NCI-H1048 (cell line): ENCODE results near the gene CD80.

Experiments used
- DNase-seq: peaks from one replicate; lab custom pipeline; 2025; lab: John Stamatoyannopoulos, UW

The CD80 gene

DNA sequence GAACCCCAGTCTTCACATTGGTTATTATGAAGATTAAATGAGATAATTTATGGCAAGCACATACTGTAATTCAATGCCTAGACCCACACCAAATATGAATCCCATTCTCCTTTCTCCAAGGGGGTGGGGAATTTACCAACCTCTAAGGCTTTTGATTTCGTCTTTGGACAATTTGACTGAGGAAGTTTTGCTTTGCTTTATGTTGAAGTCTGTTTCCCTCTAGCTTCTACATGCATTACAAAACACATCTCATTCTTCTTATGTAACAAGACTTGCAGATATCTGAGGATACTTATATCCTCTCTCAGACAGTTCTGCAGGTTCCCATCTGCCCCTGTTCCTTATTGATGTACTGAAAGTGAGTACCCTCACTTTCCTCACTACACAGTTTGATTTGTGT is 12.2 kb downstream of the CD80 start:
- no peak for DNase-seq

- no peak for DNase-seq
Observed at GRCh38 chr3:119543147-119543546, 16.3 kb downstream of the CD80 start.

DNA sequence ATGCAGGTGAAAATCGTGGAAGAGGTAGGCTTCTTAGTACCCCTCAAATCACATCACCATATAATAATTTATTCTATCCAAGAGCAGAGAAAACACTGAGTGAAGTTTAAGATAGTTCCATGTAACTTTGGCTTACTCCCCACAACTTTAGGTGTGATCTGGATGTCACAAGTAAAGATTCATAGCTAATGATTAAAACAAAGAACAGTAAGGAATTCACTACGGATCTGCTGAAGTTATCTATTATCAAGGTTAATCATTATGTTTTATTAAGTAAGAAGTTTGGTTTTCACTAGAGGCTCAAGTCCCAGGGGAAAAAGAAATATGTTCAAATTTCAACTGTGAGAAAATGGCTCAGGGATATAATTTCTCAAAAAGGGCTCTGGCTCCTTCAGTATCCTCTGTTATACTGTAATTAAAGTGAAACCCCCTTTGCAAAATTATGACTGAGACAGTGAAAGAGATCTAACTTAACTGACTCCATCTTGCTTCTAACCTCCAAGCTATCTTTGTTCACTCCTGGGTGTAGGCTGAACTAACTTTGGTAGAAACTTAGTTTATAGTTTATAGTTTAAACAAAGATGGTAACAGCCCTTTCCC is 17.1 kb downstream of the CD80 start:
- no peak for DNase-seq

DNA sequence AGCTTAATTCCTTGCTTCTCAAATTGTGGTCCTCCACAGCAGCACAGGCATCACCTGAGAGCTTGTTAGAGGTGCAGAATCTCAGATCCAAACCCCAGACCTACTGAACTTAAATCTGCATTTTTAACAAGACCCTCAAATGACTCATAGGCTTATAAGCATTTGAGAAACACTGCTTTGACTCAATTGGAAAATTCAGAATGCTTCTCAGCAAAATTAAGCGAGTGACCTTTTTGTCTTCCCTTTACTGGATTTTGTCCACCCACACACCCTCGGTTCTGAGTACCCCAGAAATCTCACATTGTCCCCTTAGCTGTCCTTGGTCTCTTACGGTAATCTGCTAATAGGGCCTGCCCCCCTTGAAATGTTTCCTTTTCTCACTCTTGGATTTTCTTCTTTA is 17.9 kb downstream of the CD80 start:
- no peak for DNase-seq

GRCh38 chr3:119538772-119539171 is 20.6 kb downstream of the CD80 start:
- DNase-seq: no peak

DNA sequence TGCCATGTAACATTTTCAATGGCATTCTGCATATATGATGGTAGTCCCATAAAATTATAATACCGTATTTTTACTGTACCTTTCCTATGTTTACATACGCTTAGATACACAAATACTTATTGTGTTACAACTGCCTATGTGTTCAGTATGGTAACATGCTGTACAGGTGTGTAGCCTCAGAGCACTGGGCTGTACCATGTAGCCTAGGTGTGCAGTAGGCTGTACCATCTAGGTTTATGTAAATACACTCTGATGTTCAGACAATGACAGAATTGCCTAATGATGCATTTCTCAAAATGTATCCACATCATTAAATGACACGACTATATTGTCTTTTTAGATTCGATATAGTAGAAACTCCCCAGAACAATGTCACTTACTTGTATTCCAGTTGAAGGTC is 22.7 kb downstream of the CD80 start:
- DNase-seq: no peak

GRCh38 chr3:119534296-119534695 is 25.1 kb downstream of the CD80 start:
- DNase-seq: no peak

GRCh38 chr3:119531151-119531550 is 28.3 kb downstream of the CD80 start:
- no peak for DNase-seq

- DNase-seq: no peak
Observed at GRCh38 chr3:119530456-119530855, 29.0 kb downstream of the CD80 start.

DNA sequence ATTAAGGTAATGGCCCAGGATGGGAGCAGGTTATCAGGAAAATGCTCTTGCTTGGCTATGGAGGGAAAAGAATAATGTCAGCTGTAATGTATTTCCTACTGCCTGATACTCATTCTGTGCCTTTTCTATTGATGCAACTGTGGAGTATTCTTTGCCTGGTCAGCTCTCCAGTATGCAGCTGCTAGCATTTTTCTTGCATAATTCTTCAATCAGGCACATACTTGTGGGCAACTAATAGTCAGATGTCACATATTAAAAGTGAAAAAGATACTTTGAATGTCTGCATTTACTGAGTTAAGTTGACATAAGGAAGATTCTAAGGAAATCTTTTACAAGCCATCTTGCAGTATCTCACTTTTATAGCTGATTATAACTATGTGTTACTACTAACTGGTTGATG is 29.5 kb downstream of the CD80 start:
- no peak for DNase-seq

DNA sequence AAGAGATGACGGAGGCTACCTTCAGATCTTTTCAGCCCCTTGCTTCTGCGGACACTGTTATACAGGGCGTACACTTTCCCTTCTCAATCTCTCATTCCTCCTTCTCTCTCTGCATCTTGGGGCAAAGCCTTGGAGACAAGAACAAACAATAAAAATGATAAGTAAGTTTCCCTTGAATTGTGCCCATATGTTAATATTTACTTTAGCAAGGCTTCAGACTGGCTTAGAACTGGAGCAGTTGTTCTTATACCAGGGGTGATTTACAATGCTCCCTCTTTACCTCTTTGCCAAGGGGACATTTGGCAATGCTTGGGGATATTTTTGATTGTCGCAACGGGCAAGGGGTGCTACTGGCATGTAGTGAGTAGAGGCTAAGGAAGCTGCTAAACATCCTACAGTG is 31.7 kb downstream of the CD80 start:
- DNase-seq: no peak

- no peak for DNase-seq
Observed at GRCh38 chr3:119524931-119525662, 34.3 kb downstream of the CD80 start.

GRCh38 chr3:119518026-119518425 is 41.4 kb downstream of the CD80 start:
- DNase-seq: no peak

DNA sequence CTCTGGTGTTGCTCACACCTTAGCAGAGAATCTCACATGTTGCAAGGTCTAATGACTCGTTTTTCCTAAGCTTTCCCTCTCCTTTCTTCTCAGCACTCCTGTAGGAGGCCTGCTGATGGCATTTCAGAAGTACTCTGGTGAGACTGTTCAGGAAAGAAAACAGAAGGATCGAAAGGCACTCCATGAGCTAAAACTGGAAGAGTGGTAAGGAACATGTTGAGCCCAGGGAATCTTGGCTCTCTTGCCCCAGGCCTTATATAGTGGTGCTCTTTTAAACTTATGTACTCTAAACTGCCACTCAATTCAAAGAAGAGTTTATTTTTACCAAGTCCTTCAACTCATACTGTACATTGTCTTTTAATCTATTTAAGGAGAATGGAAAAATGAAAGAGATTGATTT is 42.3 kb downstream of the CD80 start:
- DNase-seq: no peak

GRCh38 chr3:119514637-119515036 is 44.8 kb downstream of the CD80 start:
- DNase-seq: no peak

DNA sequence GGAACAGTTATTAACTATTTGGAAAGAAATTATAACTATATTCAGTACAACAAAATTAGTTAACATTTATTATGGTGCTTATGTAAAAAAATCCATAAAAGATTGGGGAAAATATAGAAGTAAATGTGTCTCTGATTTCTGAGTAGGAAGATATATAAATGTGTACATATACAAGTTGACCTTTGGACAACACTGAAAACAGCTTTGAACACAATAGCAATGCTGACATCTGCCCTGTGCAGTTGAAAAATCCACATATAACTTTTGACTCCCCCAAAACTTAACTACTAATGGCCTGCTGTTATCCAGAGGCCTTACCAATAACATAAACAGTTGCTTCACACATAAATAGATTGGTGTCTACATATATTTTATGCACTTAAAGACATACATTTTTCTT is 48.7 kb downstream of the CD80 start:
- no peak for DNase-seq

DNA sequence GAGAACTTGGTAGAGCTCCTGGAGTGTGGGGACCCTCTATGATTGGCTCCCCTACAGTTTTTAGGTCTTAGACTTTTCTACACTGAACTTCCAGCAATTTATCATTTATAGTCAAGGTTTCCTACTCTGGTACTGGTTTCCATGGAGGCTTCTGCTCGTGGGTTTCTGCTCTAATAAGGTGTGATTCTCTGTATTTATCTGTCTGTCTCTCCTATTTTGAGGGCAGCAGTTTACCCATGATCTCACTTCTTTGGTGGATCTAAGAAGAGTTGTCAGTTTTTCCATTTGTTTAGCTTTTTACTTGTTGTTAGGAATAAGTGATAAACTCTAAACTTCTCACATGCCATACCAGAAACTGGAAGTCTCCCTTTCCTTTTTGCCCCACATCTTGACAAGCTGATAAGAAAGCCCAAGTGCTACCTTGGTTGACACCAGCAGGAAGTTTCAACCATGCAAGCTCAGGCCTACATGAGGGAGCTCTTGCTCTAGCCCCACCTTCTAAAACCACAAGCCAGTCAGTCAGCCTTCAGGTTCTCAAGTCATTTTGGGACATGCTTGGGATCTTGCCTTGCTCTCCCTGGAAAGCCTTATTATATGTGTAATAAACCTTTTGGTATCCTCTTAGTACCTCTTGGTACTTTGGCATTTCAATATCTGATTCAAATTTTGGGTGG is 51.1 kb downstream of the CD80 start:
- DNase-seq: no peak

DNA sequence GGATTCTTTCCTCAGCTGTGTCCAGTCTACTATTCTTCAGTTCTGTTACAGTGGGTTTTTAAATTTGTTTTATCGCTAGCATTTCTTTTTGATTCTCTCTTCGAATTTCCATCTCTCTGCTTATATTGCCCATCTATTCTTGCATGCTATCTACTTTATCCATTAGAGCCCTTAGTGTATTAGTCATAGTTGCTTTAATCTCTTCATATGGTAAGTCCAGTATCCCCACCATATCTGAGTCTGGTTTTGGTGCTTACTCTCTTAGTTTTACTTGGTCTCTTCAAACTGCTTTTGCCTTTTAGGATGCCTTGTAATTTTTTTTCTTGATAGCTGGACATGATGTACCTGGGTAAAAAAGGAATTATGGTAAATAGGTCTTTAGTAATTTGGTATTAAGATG is 52.0 kb downstream of the CD80 start:
- DNase-seq: no peak

- DNase-seq: no peak
Observed at GRCh38 chr3:119506631-119507030, 52.8 kb downstream of the CD80 start.

GRCh38 chr3:119500901-119501300 is 58.5 kb downstream of the CD80 start:
- no peak for DNase-seq

- DNase-seq: no peak
Observed at GRCh38 chr3:119500265-119500664, 59.1 kb downstream of the CD80 start.

DNA sequence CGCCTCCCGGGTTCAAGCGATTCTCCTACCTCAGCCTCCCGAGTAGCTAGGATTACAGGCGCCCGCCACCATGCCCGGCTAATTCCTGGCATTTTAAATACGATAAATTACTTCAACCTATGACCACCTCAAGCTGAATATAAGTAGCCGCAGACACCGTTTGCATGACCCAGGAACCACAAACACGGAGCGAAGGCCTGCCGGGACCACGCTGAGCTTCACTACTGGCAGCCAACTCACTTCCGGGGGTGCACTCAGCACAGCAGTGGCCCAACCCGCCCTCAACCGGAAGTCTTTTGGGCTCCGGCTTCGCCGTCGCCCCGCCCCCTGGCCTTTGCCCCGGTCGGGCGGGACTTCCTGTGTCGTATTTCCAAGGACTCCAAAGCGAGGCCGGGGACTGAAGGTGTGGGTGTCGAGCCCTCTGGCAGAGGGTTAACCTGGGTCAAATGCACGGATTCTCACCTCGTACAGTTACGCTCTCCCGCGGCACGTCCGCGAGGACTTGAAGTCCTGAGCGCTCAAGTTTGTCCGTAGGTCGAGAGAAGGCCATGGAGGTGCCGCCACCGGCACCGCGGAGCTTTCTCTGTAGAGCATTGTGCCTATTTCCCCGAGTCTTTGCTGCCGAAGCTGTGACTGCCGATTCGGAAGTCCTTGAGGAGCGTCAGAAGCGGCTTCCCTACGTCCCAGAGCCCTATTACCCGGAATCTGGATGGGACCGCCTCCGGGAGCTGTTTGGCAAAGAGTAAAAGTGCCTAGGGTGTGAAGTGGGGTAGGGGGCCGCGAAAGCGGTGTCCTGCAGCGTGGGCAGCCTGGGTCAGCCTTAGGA is 61.0 kb downstream of the CD80 start, which contains the start of gene TIMMDC1:
Gene TIMMDC1 (plus strand): TSS at position 362 of the 826 bp plus-strand sequence. CDS start 187 bp downstream, at position 549.
- DNase-seq: peak; percentile 92

DNA sequence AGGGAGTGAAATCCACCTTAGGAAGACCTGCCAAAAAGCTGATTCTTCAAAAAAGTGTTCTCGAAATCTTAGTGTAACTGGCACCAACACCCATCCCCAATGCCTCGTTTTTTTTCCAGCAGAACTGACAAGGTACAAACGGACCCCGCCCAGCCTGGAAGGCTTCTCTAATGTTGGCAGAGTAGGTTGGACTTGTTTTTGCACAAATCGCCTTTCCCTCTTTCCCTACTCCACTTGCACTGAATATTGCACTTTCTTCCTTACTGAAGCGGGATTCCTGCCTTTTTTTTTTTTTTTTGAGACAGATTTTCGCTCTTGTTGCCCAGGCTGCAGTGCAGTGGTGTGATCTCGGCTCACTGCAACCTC is 61.6 kb downstream of the CD80 start:
- no peak for DNase-seq
